Measurements from ENCODE around the gene SPC25. TPM values are rescaled to one million over a fixed set of nuclear protein-coding genes. Genes with fewer than 3 reads are reported as not detected.
A peak's percentile ranks its signal among the peaks of the same experiment; 100 is the strongest.

Gene SPC25
- total RNA-seq, 1 experiment from 2014 or later, result 28.6 TPM

DNA sequence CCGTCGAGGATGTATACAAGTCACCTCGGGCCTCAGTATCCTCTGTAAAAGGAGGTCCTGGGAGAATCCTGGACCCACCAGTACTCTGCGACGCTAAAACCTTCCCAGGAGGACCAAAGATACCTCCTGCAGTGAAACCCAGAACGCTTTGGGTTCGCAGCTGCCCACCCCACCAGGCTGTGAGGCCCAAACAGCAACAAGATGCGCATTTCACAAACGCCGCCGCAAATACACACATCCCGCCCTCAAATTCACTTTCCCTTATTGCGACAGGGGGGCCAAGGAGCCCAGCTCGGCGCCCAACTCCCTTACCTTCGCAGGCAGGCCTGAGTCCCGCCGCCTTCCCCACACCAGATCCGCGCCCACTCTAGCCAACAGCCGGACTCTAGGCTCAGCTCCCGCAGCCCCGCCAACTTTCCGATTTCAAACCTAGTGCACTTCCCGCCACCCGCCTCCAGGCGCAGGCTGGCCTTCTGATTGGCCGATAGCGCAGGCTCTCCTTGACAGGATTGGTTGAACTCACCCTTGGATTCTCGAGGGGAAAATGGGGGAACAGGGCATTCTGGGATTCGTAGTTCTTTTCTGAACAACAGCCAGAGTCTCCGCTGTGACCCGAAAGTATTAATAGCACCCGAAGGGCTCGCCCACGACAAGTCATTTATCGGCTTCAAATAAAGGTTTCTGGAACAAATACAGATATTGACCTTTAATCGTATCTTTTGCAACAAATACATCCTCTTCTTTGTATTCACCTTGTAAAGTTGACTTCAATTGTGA, at the start of gene SPC25 (continued):
- no peak for TF ChIP-seq CBFB (CRISPR knock-in tag; IDR thresholded peaks at IDR 0.05; ENCODE audit: low read depth)
- TF ChIP-seq, protein P1, sequence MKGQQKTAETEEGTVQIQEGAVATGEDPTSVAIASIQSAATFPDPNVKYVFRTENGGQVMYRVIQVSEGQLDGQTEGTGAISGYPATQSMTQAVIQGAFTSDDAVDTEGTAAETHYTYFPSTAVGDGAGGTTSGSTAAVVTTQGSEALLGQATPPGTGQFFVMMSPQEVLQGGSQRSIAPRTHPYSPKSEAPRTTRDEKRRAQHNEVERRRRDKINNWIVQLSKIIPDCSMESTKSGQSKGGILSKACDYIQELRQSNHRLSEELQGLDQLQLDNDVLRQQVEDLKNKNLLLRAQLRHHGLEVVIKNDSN (CRISPR knock-in tag; IDR thresholded peaks at IDR 0.05), result no peak
- TF ChIP-seq, protein P2, sequence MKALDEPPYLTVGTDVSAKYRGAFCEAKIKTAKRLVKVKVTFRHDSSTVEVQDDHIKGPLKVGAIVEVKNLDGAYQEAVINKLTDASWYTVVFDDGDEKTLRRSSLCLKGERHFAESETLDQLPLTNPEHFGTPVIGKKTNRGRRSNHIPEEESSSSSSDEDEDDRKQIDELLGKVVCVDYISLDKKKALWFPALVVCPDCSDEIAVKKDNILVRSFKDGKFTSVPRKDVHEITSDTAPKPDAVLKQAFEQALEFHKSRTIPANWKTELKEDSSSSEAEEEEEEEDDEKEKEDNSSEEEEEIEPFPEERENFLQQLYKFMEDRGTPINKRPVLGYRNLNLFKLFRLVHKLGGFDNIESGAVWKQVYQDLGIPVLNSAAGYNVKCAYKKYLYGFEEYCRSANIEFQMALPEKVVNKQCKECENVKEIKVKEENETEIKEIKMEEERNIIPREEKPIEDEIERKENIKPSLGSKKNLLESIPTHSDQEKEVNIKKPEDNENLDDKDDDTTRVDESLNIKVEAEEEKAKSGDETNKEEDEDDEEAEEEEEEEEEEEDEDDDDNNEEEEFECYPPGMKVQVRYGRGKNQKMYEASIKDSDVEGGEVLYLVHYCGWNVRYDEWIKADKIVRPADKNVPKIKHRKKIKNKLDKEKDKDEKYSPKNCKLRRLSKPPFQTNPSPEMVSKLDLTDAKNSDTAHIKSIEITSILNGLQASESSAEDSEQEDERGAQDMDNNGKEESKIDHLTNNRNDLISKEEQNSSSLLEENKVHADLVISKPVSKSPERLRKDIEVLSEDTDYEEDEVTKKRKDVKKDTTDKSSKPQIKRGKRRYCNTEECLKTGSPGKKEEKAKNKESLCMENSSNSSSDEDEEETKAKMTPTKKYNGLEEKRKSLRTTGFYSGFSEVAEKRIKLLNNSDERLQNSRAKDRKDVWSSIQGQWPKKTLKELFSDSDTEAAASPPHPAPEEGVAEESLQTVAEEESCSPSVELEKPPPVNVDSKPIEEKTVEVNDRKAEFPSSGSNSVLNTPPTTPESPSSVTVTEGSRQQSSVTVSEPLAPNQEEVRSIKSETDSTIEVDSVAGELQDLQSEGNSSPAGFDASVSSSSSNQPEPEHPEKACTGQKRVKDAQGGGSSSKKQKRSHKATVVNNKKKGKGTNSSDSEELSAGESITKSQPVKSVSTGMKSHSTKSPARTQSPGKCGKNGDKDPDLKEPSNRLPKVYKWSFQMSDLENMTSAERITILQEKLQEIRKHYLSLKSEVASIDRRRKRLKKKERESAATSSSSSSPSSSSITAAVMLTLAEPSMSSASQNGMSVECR (CRISPR knock-in tag; IDR thresholded peaks at IDR 0.05; ENCODE audit: borderline replicate concordance), result 0 out of 2 replicates have a peak, but pooled peaks have one; percentile 51

DNA sequence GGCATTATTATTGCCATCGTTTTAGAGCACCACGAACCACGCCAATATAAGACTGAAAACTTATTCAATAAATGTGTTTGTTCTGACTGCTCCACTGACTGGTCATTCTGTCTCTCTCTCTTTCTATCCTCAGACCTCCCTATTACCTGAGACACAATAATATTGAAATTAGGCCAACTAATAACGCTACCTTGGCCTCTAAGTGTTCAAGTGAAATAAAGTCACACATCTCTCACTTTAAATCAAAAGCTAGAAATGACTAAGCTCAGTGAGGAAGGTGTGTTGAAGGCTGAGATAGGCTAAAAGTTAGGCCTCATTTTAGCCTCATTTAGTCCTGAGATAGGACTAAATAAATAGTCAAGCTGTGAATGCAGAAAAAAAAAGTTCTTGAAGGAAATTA, 49.7 kb upstream of the SPC25 start:
- POLR2A ChIA-PET, result no interaction called here
- no peak overlapping the region for H3K27ac Mint-ChIP-seq

DNA sequence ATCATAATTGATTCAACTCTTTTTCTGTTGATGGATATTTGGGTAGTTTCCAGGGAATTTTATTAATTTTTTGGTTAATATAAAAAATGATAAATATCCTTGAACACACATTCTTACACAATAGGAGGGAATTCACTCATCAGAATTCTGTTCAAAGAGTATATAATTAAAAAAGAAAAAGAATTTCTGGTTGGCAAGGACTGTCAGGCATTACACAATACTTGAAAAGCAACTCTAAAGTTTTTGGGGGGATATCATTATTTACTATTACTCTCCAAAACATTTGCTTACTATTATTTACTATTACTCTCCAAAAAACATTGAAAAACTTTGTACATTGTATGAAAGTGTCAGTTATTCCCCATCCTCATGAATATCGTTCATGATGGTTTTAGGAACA, 48.8 kb upstream of the SPC25 start:
- CTCF ChIA-PET, result no interaction called here
- Mint-ChIP-seq H3K4me3 (no peak overlapping the region), H3K27me3 (ENCODE audit: low read depth) (no peaks in the 10 kb centered on the region; the same call in 1 of the 2 replicates), H3K9me3 (no peaks in the 10 kb centered on the region), H3K4me1 (no peaks in the 10 kb centered on the region), H3K36me3 (no peaks in the 10 kb centered on the region), H3K27ac (no peak overlapping the region)
- POLR2A ChIA-PET, result no interaction called here
- TF ChIP-seq NR1H2 (CRISPR knock-in tag; IDR thresholded peaks at IDR 0.05) (no peak), JUN (CRISPR knock-in tag; IDR thresholded peaks at IDR 0.05) (no peak), OVOL2 (CRISPR knock-in tag; IDR thresholded peaks at IDR 0.05; ENCODE audit: borderline replicate concordance) (no peak), ZNF317 (CRISPR knock-in tag; IDR thresholded peaks at IDR 0.05; ENCODE audit: borderline replicate concordance, low read depth) (no peak), FOXJ3 (CRISPR knock-in tag; IDR thresholded peaks at IDR 0.05; ENCODE audit: borderline replicate concordance) (no peak), KAT7 (CRISPR knock-in tag; IDR thresholded peaks at IDR 0.05; ENCODE audit: borderline replicate concordance) (no peak), ATF1 (CRISPR knock-in tag; IDR thresholded peaks at IDR 0.05) (no peak)
- TF ChIP-seq, protein P3, sequence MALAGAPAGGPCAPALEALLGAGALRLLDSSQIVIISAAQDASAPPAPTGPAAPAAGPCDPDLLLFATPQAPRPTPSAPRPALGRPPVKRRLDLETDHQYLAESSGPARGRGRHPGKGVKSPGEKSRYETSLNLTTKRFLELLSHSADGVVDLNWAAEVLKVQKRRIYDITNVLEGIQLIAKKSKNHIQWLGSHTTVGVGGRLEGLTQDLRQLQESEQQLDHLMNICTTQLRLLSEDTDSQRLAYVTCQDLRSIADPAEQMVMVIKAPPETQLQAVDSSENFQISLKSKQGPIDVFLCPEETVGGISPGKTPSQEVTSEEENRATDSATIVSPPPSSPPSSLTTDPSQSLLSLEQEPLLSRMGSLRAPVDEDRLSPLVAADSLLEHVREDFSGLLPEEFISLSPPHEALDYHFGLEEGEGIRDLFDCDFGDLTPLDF (CRISPR knock-in tag; IDR thresholded peaks at IDR 0.05), result no peak
- TF ChIP-seq, protein P4, sequence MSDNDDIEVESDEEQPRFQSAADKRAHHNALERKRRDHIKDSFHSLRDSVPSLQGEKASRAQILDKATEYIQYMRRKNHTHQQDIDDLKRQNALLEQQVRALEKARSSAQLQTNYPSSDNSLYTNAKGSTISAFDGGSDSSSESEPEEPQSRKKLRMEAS (CRISPR knock-in tag; IDR thresholded peaks at IDR 0.05), result no peak
- TF ChIP-seq, protein P5, sequence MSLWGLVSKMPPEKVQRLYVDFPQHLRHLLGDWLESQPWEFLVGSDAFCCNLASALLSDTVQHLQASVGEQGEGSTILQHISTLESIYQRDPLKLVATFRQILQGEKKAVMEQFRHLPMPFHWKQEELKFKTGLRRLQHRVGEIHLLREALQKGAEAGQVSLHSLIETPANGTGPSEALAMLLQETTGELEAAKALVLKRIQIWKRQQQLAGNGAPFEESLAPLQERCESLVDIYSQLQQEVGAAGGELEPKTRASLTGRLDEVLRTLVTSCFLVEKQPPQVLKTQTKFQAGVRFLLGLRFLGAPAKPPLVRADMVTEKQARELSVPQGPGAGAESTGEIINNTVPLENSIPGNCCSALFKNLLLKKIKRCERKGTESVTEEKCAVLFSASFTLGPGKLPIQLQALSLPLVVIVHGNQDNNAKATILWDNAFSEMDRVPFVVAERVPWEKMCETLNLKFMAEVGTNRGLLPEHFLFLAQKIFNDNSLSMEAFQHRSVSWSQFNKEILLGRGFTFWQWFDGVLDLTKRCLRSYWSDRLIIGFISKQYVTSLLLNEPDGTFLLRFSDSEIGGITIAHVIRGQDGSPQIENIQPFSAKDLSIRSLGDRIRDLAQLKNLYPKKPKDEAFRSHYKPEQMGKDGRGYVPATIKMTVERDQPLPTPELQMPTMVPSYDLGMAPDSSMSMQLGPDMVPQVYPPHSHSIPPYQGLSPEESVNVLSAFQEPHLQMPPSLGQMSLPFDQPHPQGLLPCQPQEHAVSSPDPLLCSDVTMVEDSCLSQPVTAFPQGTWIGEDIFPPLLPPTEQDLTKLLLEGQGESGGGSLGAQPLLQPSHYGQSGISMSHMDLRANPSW (CRISPR knock-in tag; conservative IDR thresholded peaks at IDR 0.05; ENCODE audit: low read depth), result no peak
- TF ChIP-seq, protein P6, sequence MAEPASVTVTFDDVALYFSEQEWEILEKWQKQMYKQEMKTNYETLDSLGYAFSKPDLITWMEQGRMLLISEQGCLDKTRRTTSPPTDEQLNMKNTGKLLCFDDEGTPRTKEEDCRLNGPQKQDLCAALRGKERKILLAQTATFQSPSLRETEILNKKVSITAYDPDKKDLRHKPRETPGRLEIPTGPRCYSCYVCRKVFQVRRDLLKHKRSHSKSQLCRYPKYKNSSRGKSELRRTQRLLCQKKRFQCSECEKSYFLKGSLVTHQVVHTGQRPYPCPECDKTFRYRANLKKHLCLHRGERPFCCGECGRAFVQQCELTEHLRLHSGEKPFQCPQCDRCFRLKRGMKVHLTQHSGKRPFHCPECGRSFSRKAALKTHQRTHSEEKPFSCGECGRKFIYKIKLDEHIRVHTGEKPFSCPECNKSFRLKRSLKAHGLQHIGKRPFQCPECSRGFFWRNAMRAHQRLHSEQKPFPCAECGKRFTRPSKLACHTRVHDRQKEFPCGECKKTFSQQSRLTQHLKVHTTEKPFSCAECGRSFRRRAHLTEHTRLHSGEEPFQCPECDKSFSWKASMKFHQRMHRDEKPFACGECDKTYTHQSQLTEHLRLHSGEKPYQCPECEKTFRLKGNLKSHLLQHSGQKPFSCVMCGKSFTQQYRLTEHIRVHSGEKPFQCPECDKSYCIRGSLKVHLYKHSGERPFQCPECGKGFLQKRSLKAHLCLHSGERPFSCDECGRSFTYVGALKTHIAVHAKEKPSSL (CRISPR knock-in tag; conservative IDR thresholded peaks at IDR 0.05), result no peak
- TF ChIP-seq, protein P7, sequence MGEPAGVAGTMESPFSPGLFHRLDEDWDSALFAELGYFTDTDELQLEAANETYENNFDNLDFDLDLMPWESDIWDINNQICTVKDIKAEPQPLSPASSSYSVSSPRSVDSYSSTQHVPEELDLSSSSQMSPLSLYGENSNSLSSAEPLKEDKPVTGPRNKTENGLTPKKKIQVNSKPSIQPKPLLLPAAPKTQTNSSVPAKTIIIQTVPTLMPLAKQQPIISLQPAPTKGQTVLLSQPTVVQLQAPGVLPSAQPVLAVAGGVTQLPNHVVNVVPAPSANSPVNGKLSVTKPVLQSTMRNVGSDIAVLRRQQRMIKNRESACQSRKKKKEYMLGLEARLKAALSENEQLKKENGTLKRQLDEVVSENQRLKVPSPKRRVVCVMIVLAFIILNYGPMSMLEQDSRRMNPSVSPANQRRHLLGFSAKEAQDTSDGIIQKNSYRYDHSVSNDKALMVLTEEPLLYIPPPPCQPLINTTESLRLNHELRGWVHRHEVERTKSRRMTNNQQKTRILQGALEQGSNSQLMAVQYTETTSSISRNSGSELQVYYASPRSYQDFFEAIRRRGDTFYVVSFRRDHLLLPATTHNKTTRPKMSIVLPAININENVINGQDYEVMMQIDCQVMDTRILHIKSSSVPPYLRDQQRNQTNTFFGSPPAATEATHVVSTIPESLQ (CRISPR knock-in tag; IDR thresholded peaks at IDR 0.05), result no peak
- ATAC-seq, result no peak
- DNase-seq (ENCODE audit: low spot score), result no peak

More for the DNA sequence above, 49.7 kb upstream of the SPC25 start:
- DNase-seq (ENCODE audit: low spot score), result no peak
- ATAC-seq, result no peak
- Mint-ChIP-seq H3K36me3 (no peaks in the 10 kb centered on the region), H3K27me3 (ENCODE audit: low read depth) (no peaks in the 10 kb centered on the region; the same call in 1 of the 2 replicates), H3K9me3 (no peaks in the 10 kb centered on the region), H3K4me1 (no peaks in the 10 kb centered on the region), H3K4me3 (no peak overlapping the region)
- no peak for TF ChIP-seq ESRRA (CRISPR knock-in tag; IDR thresholded peaks at IDR 0.05; ENCODE audit: borderline replicate concordance)
- TF ChIP-seq IRF2 (CRISPR knock-in tag; IDR thresholded peaks at IDR 0.05; ENCODE audit: borderline replicate concordance, low read depth), result no peak
- CTCF ChIA-PET, result interaction anchor here (0.7 kb wide), 1 partner anchor 8 kb away, joined by 3 read pairs; no protein-coding TSS in a partner anchor
